HG03025 (cell line): ENCODE measurements around the gene ATP23.

ENCODE experiments used
- ATAC-seq: cut with Tn5 transposase; IDR thresholded peaks from one replicate; pipeline ENCODE4 v1.9.1; 2021; ENCODE audit warnings: mild to moderate bottlenecking, moderate library complexity; ENCODE audit not compliant: unreplicated experiment, low FRiP score

ATP23 gene

DNA sequence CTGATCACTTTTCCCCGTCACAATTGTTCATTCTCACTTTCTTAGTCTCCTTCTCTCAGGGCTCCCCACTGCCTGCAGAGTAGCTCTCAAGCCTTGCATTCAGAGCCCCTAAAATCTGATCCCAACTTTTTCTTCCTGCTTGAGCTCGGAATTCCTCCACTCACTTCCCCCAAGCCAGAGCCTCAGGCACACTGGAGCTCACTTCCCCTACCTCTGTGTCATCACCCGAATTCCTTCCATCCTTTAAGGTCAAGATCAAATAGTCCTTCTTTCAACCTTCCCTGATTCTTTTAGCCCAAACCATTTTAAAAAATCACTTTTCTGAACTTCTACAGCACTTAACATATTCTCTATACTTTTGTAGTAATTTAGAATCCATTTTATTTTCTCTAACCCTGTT lies 34.1 kb upstream of the ATP23 start:
- ATAC-seq = no peak

DNA sequence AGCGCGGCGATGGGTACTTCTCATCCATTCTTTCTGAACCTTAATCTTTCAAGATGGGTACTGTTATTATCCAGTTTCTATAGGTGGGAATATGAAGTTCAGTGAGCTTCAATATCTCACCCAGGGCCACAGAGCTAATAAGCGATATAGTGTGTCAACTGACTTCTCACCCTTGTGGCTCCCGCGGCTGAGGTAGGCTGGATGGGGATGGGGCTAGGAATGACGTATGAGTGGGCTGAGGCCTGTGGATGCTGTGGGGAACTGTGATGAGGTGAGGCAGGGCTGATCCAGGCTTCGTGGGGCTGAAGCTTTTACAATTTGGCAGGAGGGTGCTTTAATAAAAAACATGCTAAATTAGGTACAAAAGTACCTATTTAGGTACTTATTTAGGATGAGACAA lies 32.9 kb upstream of the ATP23 start:
- ATAC-seq = no peak

DNA sequence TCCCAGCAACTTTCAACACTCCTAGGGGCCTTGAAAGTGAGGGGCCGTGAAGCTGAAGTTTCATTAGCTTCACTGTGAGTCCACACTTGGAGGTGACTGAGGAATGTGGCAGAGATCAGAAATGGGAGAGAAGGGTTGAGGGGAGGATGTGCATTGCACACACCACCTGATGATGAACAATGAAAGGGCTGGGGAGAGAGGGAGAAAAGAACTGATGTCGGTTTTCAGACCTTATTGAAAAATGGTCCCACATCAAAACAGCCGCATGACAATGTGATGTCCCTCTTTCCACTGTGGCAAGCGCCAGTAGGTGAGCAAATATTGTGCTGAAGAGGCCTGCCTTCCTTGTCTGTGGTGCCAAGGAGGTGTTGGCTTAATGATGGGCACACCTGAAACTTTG lies 32.3 kb upstream of the ATP23 start:
- no peak for ATAC-seq

DNA sequence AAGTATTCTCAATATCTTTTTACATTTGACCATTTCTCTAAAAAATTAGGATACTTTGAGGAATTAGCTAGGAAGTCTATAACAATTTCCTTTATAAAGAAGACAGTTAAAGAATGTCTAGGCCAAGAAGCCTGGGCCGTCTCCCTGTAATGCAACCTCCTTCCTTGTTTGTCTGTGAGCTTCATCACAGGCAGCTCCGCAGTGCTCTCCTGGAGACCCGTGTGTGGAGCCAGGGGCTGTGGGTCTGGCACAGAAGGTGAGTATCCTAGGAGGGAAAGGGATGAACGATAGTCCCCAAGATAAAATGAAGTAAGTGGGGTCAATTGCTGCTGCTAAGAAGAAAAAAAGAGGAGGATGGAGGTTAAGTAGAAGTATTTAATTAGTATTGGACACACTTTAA lies 31.8 kb upstream of the ATP23 start:
- no peak for ATAC-seq

DNA sequence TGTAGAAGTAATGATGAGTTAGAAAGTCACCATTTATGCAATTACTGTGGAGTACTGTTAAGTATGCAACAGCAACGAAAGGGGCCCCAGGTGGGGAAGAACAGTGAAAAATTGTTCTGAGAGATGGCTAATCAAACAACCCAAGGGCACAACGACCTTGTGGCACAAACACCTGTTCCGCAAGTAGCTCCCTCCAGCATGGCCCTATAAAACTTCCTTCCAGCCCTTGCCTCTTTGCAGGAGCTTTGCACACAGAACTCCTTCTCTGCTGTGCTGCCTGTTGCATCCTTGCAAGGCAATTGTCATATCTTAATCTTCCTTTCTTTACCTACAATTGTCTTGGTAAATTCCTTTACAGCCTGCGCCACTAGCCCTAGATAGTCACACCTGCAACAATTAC lies 23.2 kb upstream of the ATP23 start:
- no peak for ATAC-seq

DNA sequence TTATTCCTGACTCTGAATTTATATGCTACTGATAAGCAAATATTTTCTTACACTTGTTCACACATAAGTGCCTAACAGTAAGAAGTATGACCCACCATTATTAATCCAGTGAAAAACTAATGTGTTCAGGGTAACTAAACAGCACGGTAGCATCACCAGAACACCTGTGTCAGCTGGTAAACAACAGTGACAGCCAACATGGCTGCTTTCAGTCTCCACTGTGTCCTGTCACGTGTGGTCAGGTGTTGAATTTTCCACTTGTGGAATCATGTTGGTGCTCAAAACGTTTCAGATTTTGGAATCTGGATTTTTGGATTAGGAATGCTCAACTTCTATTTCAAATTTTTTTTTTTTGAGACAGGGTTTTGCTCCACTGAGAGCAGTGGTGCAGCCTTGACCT lies 14.3 kb upstream of the ATP23 start:
- ATAC-seq = no peak

DNA sequence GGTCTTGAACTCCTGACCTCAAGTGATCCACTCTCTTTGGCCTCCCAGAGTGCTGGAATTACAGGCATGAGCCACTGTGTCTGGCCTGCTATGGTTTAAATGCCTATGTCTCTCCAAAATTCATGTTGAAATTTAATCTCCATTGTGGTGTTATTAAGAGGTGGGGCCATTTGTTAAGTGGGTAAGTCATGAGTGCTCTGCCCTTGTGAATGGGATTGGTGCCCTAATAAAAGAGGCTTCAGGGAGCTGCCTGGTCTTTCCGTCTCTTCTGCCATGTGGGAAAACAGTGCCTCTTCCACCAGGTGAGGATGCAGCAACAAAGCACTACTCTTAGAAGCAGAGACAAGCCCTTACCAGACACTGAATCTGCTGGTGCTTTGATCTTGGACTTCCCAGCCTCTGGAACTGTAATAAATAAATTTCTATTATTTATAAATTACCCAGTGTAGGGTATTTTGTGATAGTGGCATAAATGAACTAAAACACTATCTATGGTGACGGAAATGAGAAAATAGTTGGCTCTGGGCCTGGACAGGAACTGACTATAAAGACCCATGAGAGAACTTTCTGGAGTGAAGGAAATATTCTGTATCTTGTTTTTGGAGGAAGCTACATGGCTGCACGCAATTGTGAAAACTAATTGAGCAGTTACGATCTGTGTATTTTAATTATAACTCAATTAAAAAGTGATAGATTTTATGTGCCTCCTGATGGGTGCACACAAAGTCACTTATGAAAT lies 12.1 kb upstream of the ATP23 start:
- ATAC-seq = no peak

DNA sequence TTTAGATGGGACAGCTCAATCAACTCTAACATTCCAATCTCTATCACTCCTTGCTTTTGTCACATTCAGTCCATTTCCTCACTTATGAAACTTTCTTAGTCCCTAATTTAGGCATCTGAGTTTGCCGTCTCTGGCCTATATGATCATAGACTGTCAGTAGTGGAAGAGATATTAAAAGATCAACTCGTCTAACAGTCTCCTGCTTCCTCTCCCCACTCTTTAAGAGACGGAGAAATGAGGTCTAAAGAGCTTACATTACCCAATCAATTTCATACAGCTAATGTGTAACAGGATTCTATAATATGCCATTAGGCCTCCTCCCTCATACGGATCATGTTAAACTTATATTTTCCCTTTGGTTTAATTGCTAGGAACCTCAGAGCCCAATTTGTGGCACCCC lies 6.5 kb upstream of the ATP23 start:
- ATAC-seq = no peak

DNA sequence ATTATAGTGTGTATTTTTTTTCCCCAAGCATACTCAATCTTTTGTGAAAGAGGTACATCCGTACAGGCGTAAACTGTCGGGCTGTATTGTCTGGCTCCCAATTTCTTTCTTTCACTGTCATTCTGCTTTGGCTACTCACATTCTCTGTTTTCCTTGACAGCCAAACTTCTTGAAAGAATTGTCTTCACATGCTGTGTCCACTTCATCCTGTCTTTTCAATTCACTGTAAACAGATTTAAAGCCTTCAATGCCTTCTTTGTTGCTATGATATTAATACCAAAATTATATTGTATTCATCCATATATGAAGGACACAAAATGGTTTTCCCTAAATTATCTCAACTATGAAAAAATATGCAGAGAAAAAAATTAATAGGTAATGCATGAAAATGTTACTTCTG lies 6.0 kb upstream of the ATP23 start:
- ATAC-seq = no peak

DNA sequence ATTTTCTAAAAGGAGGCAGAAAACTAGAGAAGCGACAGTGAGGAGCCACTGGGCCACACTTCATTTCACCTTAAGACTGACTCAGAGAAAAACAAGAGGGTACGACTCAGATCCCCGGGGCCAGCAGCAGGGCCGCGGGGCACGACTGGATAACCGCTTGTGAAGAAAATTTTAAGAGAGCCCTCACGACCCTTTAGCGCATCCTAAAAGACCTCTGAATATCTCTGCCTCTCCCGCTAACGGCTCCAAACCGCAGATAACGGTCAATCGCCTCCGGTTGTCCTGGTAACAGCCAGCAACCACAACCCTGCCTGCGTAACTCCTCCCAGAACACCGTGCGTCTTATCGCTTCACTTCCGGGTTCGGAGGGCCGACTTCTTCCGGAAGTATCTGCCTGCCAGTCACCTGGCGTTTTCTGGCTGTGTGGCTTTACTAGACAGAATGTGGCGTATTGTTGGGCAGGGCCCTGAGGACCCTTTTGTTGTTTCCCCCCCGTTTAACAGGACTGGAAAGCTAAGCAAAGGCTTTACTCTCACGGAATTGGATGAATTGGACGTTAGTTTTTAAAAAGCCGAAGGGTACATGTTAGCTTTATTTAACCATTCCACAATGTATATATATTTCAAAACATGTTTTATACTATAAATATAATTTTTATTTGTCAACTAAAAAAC lies 5.4 kb upstream of the ATP23 start:
- peak; percentile 97 for ATAC-seq

DNA sequence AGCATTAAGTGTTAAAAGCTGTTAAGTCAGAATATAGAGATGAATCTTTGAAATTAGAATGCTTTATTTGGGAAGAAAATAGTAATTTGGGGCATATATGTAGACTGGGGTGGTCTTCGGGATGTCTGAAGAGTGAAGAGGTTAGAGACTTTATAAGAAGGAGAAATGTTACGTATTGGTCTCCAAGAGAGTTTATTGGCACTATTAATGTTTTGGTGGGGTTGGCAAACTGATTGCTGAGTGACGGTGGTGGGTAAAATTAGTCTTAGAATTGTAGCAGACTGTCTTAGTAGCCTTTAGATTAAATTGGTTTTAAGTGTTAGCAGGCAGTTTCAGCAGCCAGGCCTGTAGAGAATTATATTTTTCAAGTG lies 4.9 kb upstream of the ATP23 start:
- ATAC-seq = no peak

DNA sequence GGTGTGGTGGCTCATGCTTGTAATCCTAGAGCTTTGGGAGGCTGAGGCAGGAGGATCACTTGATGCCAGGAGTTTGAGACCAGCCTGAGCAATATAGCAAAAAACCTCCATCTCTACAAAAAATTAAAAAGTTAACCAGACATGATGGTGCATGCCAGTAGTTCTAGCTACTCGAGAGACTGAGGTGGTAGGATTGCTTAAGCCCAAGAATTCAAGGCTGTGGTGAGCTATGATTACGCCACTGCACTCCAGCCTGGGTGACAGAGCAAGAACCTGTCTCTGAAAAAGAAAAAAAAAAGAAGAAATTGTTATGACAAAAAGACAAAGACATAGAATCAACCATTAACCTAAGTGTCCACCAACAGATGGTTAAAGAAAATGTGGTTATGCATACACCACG lies 2.1 kb upstream of the ATP23 start:
- ATAC-seq = no peak

DNA sequence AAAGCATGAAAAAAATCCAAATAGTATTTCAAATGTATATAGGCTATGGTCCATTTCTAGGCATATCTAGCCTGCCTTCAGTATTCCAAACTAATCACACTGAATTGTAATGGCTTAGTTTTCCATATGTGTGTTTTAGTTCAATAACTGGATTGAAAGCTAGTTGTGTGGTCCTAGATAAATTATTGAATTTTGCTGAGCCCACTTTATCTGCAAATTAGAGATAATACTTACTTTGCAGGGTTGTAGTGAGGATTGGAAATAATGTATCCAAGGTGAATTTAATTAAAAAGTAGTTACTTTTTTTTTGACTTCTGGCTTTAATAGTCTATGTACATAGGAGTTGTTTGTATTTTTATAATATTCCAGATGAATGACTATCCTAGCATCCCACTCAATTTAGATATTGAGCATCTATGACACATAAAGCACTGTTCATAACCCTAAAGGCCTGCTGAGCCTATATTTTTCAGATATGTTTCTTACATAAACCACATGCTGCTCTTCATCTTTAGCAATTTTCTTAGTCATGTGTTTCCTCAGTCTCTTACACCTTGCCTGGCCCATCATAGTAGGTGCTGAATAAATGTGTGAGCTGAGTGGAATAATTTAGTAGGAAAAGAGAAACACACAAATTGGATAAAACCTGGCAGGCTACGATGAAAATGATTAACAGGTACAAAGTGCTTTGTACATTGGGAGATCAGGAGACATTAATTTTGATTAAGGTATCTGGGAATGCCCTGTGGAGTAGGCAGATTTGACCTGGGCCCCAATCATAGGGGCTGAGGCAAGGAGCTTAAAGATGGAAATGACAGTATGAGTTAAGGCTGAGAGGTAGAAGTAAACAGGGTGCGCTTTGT lies 1.1 kb upstream of the ATP23 start:
- no peak for ATAC-seq

DNA sequence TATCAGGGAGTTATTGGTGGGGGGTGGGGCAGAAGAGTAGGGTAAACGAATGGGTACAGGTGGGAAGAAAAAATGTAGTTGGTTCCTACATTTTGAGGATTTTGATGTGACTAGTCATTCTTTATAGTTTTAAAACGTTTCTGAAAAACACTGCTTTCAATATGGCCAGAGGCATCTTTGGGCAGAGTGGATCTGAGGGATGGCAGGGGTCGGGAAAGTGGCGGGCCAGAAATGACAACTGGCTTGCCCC lies 527 bp upstream of the ATP23 start:
- no peak for ATAC-seq

DNA sequence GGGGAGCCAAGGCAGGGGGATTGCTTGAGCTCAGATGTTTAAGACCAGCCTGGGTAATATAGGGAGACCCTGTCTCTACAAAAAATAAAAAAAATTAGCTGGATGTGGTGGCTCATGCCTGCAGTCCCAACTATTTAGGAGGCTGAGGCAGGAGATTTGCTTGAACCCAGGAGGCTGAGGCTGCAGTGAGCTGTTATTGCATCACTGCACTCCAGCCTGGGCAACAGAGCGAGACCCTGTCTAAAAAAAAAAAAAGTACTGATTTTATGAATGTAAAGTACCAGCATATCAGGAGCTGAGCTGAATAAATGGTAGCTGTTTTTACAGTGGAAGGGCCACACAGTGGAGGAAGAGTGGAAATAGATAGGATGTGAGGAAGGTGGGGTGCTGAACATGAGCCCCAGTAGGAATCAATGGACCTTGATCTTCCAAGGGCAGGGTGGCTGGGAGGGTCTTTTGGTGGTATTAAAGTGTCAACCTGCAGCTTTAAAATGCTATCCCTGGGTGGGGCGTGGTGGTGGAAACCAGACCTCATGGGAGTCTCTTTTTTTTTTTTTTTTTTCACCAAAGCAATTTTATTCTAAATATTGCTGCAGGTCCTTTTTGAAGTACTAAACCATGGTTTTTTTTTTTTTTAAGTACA lies 2.2 kb downstream of the ATP23 start:
- ATAC-seq = no peak

DNA sequence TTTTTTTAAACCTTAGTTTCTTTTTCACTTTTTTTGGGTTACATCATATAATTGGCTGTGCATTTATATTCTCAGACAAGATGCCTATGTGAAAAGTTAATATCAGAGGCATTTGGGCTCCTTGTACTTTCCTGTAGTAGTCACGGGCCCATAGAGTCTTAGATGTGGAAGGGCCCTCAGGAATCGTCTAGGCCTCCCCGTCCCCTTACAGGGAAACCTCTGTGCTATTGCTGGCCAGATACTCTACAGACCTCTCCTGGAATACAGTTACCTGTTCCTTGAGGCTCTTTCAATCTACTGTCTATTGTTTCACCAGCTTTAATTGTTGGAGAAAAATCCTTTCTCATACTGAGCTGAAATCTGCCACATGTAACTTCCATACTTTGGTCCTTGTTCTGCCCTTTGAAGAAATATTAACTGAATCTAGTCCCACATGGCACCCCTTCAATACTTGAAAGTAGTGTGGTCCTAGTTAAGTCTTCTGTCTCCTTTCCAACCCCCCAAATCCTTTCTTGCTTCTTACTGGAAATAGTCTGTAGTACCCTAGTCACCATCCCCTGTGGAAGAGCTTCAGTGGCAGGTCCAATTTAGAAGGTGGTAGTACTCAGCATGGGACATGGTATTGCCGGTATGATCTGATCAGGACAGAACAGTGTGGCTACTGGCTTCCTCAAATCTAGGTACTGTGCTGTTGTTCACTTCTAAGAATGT lies 3.1 kb downstream of the ATP23 start:
- ATAC-seq = no peak

DNA sequence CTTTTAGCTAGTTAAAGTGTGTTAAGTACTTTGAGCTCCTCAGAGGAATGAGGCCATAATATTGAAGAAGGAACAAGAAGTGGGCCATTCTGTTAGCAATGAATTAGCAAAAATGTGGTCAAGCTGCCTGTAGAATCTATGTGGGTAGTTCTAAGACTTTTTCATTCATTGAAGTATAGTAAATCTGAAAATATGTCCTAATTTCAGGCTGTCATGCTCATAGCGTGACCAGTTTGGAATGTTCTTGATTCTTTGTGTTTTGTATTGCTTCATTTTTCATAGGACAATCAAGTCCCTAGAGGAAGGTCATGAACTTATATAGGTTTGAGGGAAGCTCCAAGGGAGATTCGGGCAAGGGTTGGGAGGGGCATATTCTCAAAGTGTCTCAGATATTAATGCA lies 11.4 kb downstream of the ATP23 start:
- no peak for ATAC-seq

DNA sequence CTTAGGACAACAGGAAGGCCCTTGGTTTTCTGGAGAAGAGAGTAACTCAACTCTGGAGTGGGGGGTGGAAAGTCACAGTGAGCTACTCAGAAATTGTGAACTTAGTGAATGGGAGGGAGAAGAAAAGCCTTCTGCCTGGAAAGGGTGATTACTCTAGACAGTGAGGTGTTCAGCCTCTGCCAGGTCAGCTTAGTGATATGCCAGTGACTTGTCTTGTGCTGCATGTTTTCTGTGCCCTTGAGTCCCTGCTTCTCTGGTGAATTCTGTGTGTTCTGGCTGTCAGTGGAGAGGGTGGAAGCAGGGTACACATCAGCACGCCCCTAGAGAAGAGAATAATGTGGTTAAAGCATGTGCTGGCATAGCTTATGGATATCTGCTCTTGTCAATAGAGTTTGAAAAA lies 13.4 kb downstream of the ATP23 start:
- no peak for ATAC-seq

DNA sequence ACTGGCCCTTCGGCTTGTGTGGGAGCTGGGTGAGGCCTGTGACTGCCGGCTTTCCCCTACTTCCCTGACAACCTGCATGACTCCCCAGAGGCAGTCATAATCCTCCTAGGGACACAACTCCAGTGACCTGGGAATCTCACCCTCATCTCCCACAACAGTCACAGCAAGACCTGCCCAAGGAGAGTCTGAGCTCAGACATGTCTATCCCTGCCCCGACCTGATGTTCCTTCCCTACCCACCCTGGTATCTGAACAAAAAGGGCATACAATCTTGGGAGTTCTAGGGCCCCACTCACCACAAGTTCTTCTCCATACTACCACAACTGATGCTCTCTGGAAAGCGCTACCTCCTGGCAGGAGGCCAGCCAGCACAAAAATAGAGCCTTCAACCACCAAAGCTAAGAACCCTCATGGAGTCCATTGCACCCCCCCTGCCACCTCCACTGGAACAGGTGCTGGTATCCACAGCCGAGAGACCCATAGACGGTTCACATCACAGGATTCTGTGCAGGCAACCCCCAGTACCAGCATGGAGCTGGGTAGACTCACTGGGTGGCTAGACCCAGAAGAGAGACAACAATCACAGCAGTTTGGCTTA lies 16.8 kb downstream of the ATP23 start:
- no peak for ATAC-seq

DNA sequence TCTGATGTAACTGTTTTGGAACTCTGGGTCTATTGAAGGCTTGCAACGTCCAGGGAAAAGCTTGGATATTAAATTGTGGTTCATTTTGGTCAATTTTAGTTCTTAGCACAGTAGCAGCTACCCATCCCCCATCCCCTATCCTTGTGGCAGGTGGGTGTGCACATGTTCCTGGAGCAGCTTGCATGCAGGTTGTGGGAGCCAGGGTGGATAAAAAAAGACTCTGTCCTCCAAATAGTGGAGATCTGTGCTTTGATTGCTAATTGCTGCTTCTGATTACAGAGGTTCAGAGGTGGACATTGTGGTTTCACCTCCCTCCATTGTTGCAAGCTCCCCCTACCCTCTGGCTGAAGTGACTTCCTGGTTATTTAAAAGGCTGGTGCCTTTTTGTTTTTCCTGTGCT lies 23.1 kb downstream of the ATP23 start:
- no peak for ATAC-seq
